ENCODE measurements around the gene SULT4A1.
"Not testable (repeated sequence)": the region's sequence is repeated elsewhere in the genome, so short reads cannot be mapped to it uniquely, and the experiment has no call there.

The SULT4A1 gene, protein sequence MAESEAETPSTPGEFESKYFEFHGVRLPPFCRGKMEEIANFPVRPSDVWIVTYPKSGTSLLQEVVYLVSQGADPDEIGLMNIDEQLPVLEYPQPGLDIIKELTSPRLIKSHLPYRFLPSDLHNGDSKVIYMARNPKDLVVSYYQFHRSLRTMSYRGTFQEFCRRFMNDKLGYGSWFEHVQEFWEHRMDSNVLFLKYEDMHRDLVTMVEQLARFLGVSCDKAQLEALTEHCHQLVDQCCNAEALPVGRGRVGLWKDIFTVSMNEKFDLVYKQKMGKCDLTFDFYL

DNA sequence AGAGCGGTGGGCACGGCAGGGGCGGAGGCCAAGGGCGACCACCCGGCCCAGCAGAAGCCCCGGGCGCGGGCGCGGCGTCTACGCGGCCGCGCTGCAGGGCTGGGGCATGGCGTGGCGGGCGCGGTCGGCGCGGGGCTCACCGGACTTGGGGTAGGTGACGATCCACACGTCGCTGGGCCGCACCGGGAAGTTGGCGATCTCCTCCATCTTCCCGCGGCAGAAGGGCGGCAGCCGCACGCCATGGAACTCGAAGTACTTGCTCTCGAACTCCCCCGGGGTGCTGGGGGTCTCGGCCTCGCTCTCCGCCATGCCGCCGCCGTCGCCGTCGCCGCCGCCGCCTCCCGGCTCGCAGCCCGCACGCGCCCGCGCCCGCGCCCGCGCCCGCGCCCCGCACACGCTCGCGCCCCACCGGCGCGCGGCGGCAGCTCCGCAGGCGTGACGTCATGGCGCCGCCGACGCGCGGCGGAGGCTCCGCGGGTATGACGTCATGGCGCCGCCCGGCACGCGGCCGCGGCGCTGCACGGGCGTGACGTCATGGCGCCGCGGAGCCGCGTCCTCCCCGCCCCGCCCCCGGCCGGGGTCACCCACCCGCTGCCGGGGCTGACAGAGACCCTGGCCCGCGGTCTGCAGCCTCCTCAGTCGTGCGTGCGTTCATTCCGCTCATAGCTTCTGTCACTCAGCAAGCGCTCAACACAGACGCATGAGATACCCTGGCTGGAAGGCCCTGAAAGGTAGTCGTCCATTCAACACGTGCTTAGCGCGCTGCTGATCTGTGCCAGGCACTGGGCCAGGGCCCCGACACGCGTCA lies at the start of gene SULT4A1:
Gene SULT4A1, minus strand, starts transcription at position 440 of the 808 bp plus-strand sequence. Its CDS starts 131 bp downstream, at position 309.
- DNase-seq: no peak

DNA sequence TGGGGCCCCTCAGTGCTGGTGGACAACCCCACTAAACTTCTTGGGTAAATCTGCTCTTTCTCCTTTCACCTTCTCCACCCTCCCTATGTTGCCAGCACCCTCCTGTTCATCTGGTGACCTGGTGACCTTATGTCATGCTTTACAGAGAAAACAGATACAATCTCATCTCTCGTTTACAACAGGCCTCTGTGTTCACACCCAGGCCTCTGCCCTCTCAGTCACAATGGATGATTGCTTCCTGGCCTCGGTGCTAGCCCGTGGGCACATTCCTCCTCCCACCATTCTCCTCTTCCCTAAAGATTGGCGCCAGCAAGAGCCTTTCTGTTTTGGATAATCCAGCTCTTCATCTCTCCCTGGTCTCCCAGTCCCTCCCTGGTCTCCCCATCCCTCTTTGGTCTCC lies 49.0 kb upstream of the SULT4A1 start:
- DNase-seq: no peak

DNA sequence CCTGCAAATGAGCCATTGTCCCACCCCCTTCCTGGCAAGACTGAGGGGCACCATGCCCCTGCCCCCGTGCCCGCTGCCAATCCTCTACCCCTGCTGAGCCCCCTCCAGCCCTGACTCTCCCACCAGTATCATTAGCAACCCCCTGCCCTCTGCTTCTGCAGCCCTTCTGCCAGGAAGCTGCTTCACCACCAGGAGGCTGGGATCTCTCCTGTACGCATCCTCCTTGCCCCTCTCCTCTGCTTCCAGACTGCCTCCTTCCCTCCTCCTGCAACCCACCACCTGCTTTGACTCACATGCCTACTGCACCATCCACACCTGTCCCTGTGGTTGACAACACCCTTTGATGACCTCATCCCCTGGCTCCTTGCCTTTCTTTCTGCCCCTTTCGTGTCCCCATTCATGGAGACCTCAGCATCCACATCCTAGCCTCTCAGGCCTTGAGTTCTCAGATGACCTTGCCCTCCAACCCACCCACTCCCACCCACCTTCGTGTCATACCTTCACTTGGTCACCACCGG lies 47.9 kb upstream of the SULT4A1 start:
- peak in 1 of 2 experiments; percentile 21 for DNase-seq

DNA sequence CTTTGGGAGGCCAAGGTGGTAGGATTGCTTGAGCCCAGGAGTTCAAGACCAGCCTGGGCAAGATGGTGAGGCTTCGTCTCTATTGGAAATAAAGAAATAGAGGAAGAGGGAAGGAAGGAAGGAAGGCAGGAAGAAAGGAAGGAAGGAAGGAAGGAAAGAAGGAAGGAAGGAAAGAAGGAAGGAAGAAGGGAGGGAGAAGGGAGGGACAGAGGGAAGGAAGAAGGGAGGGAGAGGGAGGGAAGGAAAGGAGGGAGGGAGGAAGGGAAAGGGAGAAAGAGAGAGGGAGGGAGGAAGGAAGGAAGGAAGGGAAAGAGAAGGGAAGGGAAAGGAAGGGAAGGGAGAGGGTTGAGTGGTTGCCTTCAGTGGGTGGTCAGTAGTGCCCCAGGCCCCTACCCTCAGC lies 47.4 kb upstream of the SULT4A1 start:
- DNase-seq: no peak

DNA sequence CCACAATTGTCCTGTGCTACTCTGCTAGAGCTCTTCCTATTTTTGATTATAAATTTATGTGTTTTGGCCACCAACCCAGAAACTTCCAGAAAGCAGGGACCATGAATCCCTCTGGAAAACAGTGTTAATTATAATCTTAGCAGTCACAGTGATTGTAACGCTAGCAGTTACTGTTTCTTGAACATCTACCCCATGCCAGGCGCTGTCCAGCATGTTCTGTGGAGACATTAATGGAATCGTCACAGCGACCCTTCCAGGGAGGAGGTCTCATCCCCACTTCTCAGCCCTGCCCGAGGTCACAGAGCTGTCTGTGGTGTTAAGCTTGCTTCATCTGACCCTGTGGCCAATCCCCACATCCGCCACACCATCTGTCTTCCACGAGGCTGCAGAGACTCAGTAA lies 43.4 kb upstream of the SULT4A1 start:
- DNase-seq: no peak

DNA sequence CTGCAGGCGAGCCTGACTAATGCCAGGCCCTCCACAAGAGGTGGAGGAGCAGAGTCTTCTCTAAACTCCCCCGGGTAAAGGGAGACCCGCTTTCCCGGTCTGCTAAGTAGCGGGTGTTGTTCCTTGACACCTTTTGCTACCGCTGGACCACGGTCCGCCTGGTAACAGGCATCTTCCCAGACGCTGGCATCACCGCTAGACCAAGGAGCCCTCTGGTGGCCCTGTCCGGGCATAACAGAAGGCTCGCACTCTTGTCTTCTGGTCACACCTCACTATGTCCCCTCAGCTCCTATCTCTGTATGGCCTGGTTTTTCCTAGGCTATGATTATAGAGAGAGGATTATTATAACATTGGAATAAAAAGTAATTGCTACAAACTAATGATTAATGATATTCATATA lies 42.1 kb upstream of the SULT4A1 start:
- DNase-seq: not testable (repeated sequence)

DNA sequence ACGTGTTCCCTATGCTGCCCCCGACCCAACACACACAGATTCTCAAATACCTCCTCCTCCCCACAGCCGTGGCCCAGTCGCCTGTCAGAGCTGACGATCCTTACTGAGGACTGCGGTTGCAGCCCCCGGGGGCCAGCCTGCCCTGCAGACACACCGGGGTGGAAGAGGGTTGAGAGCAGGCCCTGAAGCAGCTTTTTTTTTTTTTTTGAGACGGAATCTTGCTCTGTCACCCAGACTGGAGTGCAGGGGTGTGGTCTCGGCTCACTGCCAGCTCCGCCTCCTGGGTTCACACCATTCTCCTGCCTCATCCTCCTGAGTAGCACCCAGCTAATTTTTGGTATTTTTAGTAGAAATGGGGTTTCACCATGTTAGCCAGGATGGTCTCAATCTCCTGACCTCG lies 40.7 kb upstream of the SULT4A1 start:
- not testable (repeated sequence) for DNase-seq

DNA sequence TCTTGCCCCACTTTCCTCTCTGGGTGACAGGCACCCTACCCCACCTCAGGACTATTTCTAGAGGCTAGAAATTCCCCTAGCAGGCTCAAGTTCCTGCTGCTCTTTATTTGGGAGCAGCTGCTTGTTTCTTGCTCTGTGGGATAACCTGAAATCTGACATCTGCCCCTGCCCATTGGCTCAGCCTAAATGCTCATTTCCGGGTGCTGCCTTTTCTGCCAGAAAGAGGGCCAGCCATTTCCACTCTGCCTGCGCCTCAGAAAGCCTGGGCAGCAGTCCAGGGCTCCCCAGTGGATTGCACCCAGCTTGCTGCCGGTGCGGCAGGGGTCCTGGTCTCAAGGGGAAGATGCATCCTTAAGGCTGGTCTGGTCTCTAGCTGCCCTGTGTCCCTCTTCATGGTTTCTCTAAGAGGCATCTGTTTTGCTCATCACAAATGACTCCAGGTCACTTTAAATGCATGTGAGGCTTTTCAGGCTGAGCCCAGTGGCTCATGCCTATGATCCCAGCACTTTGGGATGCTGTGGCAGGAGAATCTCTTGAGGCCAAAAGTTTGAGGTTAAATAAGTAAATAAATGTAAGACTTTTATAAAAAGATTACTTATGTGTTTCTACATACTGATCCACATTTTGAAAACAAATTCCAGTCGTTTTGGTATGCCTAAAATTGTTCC lies 39.8 kb upstream of the SULT4A1 start:
- no peak for DNase-seq

DNA sequence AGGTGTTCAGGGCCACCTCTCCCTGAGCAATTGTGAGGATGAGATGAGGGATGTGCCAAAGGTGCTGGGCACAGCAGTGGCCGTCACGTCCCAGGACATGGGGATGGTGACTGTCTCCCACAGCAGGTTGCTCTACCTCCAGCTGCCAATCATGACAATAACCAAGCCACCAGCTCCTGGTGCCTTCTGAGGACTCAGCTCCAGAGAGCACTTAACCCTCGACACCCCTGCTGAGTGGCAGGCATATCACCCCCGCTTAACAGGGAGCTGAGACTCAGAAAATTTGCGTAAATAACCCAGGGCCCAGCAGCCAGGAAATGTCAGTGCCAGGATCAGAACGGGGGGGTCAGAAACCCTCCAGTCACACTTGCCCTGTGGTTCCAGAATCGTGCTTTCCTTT lies 37.9 kb upstream of the SULT4A1 start:
- no peak for DNase-seq

DNA sequence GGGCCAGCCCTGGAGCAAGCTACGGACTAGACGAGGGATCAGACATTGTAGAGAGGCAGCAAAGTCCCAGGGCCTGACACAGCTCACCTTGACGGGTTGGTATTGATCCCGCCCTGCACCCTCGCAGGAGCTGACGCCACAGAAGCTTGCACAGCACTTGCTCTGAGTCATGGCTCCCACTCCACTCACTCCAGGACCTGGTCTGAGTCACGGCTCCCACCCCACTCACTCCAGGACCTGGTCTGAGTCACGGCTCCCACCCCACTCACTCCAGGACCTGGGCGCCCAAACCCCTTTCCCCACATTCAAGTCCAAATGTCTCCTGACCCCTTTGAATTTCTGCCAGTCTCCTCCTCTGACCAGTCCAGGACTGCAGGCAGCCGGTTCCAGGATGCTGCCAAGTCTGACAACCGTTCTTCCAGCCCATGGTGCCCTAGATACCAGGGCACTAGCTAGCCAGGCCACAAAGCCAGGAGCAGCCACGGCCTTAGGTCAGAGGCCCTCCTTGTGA lies 35.5 kb upstream of the SULT4A1 start:
- DNase-seq: no peak

DNA sequence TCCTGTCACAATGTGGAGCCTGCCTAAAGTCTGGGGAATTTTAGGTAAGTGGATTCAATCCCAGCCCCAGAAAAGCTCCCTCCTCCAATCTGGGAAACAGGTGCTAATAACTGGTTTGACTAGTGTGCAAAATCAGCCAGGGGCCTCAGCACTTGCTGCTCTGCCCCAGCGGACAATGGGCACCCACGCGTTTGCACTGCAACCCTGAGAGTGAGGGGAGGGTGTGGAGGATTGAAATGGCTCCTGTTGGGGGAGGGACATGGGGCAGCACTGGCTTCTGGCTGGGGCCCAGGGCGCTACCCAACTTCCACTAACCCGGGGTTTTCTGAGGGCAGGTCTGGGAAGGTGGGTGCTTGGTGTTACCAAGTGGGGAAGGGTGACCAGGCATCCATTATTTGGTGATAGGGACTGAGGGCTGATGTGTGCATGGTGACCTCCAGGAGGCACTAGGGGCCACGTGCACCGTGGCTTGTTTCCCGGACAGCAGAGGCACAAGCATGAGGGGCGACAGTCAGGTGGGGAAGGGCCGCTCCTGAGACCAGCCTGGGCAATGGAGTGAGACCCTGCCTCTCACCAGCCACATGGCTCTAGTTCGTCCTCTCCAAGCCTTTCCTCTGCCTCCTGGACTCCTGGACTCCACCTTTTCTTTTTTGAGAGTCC lies 33.8 kb upstream of the SULT4A1 start:
- DNase-seq: no peak

DNA sequence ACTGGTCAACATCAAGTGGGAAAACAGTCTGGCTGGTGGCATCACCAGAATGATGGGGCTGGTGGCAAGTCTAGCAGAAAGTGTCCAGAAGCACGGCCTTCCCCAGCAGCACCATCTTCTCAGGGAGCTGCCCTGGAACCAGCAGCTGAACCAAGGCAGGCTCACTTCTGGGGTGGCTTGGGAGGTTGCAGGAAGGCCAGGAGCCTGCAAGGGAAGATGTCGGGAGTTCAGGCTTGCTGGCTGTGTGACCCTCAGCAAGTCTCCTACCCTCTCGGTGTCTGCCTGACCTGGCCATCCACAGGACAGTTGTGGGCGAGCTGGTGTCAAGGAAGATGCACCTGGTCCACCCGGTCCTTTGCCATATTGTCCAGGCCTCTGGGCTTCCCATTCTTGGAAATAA lies 31.8 kb upstream of the SULT4A1 start:
- DNase-seq: no peak

DNA sequence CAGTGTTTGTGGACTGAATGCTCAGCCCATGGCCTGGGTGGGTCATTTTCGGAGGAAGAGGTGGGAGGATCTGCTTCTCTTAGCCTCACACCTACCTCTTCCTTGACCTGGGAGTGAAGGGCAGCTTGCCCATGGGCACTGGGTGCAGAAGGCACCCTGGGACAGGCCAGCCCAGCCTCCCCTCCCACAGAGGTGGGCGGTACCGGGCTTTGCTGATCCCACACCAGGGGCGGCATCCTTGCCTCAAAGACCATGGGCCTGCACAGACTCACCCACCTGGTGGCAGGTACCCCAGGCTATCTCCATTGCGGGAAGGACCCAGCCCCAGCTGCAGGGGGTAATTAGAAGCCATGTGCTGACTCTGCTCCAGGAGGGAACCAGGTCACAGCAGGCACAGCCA lies 31.0 kb upstream of the SULT4A1 start:
- DNase-seq: no peak

DNA sequence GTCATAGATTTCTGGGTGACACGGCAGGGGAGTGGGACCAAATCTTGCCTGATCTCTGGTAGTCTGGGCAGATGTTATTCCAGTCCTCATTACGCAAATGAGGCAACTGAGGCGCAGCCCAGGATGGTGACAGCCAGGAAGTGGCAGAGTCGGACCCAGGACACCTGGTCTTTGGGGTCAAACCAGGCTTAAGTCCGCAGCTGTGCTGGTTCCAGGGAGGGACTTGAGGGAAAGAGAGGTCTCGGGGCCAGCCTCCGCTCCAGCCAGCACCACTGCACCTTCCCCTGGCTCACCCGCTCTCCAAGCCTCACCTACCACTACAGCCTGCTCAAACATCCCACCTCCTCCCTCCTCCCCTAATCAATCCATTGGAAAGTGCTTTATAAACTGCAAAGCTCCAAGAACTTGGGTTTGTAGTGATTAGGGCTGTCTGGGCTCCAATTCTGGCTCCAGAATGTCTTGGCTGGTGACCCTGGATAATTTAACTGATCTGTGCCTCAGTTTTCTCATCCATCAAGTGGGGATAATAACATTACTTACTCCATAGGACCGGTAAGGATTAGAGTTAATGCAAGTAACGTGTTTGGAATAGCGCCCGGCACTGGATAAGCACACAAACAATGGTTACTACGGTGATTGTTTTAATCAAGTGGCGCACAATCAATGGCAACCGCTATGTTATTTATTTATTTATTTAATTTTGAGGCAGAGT lies 30.0 kb upstream of the SULT4A1 start:
- no peak for DNase-seq

DNA sequence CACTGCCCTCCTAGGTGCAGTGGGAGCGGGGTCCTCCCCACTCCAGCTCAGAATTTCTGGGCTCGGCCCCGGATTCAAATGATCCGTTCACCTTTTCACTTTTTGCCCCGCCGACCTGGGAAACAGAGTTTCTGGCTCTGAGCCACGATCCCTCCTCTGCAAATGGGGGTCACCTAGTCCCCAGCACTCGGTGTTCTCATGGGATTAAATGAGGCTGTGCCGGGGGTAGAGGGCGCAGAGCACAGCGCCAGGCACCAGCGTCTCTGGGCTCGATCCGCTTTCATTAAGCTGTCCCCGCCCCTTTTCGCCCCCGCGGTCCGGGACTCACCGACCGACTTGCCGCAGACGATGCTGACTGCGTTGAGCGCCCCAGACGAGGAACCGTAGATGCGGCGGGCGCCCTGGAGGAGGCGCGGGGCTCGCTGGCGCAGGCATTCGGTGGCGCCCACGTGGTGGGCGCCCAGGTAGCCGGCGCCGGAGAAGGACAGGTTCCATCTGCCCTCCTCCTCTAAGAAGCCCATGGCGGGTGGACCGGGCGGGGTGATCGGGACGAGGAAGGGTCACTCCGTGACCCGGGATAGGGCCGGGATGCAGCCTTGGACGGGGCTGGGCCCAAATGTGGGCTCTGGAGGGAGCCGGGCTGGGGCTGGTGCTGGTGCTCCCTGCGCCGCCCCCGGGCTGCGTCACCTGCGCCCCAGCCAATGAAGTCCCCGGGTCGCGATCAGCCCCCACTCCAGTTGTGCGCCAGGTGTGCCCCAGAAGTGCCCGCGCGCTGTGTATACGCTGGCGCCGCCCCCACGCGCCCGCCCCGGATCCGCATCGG lies 29.3 kb upstream of the SULT4A1 start, which contains the start of gene PNPLA5:
Gene PNPLA5, minus strand, starts transcription at position 654 of the 823 bp plus-strand sequence. Its CDS starts 133 bp downstream, at position 521.
- no peak for DNase-seq

DNA sequence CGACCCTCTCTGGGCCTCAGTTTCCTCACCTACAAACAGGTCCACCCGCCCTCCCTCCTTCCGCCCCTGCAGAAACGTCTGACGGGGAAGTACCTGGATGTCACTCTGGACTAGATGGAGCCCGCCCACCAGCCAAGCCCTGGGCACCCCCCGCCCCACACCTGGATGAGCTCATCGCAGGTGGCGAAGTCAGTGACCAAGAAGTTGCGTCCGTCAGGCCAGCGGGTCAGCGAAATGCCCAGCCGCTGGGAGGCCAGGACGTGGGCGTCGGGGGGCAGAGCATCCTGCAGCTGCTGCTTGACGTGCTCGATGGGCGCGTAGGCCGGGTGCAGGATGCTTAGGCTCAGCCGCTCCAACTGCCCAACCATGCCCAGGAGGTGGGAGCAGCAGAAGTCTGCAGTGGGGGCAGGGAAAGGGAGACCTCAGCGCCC lies 28.6 kb upstream of the SULT4A1 start:
- DNase-seq: no peak

DNA sequence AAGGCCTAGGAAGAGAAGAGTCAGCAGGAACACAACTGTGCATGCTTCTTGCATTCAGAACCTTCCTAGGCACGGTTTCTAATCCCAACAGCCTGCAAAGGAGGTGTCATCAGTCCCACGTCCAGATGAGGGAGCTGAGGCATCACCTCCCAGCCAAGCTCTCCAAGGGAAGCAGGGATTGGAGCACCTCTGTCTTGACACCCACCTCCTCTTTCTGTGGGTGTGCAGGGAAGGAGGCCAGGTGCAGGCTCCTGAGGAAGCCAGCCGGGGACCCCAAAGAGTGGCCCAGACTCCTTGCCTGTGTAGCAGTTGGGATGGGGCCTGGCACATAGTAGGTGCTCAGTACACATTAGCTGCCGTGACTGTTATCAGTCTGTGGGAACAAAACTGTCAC lies 27.5 kb upstream of the SULT4A1 start:
- DNase-seq: peak in 1 of 2 experiments; percentile 6

DNA sequence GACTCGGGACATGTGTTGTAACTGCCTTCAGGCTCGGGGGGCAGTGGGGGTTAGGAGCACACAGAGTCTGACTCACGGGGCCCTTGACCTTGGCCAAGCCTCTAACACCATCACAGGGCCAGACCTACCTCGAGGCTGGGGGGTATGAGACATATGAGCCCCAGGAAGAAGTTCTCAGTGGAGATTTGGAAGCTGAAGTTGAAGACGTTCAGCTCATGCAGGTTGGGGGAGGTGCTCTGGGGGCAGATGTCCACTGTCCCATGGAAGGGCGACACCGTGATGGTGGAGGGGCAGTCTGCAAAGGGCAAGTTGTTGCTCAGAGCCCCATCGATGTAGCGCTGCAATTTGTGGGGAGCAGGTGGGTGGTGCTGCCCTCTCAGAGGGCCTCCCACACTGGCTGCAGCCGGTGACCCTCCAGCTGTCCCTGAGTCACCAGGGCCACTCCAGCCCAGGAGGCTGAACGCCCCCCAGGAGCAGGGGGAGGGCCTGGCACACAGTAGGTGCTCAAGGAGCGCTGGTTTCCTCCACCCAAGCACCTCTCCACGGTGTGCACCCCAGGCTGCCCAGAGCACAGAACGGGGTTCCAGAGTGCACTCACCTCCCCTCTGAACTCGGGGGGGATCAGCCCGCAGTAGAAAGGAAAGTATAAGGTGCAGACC lies 27.0 kb upstream of the SULT4A1 start:
- DNase-seq: no peak

DNA sequence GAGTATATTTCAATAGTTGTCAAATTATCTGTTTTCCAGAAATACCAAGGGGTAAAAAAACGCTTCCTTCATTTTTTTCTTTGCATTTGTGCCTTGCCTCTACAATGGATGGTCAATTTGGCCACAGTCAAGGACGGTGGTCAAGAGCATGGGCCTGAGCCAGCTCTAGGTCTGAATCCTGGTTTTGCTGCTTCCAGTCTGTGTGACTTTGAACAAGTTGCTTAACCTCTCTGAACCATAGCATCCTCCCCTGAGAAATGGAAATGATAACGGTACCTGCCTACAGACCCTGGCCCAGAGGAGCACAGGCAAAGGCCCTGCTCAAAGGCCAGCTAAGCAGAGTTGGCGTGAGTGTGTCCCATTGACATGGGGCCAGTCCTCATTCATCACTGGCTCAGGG lies 26.4 kb upstream of the SULT4A1 start:
- DNase-seq: no peak

DNA sequence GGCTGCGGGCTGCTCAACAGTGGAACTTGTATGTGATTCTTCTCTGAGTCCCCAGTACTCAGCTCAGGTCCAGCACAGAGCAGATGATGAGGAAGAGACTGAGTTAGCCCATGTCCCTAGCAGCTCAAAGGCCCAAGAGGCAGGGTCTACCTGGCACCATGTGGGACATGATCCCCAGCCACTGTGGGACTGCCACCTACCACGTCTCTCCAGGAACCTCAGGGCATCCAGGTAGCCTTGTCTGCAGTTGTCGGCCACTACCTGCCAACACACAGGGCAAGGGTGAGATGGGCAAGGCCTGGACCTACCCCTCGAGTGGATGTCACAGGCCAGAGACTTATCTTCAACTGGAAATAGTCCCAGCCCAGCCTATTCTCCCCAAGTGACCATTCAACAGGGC lies 25.1 kb upstream of the SULT4A1 start:
- DNase-seq: no peak
